ENCODE results near the gene USP20.
"Not testable (repeated sequence)": the region's sequence is repeated elsewhere in the genome, so short reads cannot be mapped to it uniquely, and the experiment has no call there.

USP20 gene

GRCh38 chr9:129835128-129835859 is at the start of gene USP20, which contains the start of gene C9orf78:
USP20 (plus strand) TSS chr9:129835458; CDS start chr9:129852556, 17,098 bp downstream.
C9orf78 (minus strand) TSS chr9:129835275; CDS start chr9:129835221, 54 bp downstream.
- DNase-seq (ENCODE audit: low read depth in 2 of 2): peak; percentile 95 to 96

DNA sequence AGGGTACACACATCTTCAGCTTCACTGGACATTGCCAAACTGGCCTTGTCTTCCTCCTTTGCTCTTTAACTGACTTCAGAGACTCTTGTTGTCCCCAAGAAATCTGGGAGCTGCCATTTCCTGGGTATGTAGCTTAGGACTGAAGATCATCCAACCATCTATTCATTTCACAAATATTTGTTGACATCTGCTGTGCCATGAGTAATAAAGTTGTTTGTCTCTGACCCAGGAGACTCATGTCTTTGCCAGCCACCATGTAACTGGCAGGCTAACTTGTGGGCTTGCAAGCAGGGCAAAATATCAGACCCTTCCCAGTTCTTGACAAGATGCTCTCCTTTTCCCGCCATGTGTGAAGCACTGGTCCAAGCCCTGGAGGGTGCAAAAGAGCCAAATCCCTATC is 49.4 kb upstream of the USP20 start:
- no peak for DNase-seq (ENCODE audit: low read depth in 2 of 2)

DNA sequence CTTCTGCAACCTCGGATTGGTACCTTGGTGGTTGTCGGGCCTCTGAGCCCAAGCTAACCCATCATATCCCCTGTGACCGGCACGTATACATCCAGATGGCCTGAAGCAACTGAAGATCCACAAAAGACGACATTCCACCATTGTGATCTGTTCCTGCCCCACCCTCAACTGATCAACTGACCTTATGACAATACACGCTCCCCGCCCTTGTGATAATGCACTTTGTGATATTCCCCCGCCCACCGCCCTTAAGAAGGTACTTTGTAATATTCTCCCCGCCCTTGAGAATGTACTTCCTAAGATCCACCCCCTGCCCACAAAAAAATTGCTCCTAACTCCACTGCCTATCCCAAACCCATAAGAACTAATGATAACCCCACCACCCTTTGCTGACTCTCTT is 48.8 kb upstream of the USP20 start:
- no peak for DNase-seq (ENCODE audit: low read depth in 2 of 2)

- no peak for DNase-seq (ENCODE audit: low read depth in 2 of 2)
Measured at GRCh38 chr9:129794549-129794948, 40.7 kb upstream of the USP20 start.

- not testable (repeated sequence) for DNase-seq (ENCODE audit: low read depth in 2 of 2)
Measured at GRCh38 chr9:129796029-129796428, 39.2 kb upstream of the USP20 start.

DNA sequence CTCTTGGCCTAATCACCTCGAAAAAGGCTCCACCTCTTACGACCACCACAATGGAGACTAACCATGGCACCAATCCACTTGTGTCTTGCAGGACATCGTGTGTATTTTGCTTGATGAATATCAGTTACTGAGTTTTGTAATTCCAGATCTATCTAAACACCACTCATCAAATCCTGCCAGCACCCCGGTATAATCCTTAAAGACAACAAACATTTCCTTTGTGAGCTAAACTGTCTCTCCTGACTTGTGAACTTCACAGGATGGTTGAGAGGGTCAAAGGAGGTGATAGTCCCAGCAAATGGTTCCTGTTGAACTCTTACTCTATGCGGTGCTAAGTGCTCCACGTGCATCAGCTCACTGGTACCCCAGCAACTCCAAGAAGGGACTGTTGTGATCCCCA is 36.3 kb upstream of the USP20 start:
- DNase-seq (ENCODE audit: low read depth in 2 of 2): no peak

DNA sequence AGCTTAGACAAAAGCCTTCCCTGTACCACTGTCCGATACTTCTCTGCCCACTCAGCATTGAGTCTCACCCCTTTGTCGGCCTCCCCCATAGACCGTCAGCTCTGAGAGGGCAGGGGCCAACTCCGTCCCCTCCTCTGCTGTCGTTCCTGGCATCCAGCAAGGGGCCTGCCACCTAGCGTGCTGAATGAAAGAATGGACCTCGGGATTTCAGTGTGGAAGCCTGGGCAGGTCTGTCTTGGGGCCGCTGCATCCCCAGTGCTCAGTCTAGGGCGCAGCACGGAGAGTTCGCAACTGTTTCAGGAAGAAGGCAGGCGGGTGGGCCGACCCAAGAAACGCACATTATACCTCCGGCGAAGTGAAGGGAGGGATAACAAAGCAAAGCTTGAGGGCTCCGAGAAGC is 33.8 kb upstream of the USP20 start:
- DNase-seq (ENCODE audit: low read depth in 2 of 2): no peak

DNA sequence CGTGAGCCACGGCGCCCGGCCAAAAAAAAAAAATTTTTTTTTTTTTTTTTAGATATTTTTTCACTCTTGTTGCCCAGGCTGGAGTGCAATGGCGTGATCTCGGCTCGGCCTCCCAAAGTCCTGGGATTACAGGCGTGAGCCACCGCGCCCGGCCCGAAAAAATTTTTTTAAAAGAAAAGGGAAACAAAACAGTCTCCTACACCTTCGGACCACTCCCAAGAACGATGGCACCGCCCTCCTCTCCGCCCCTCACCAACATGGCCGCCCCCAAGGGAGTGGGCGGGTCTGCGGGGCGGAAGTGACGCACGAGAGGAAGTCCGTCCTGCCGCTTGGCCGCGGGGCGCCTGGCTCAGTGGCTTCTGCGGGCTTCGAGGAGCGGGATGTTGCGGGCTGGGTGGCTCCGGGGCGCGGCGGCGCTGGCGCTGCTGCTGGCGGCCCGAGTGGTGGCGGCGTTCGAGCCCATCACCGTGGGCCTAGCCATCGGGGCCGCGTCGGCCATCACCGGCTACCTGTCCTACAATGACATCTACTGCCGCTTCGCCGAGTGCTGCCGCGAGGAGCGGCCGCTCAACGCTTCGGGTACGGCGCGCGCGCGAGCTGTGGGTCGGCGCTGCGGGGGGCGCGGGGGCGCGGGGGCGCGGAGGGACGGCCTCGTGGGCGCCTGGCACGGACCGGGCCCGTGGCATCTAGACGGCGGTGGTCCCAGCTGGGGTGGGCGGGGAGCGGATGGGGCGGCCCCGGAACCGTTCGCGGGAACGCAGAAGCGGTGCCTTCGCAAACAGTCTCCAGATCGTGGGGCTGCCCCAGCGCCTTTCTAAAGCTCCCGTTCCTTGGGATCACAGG is 32.2 kb upstream of the USP20 start, which contains the start of gene TOR1B:
TOR1B (plus strand) TSS at position 352 of the 843 bp plus-strand sequence; CDS start at position 381, 29 bp downstream.
- DNase-seq (ENCODE audit: low read depth in 2 of 2): peak; percentile 81 to 92

- no peak for DNase-seq (ENCODE audit: low read depth in 2 of 2)
Measured at GRCh38 chr9:129803676-129804060, 31.6 kb upstream of the USP20 start.

GRCh38 chr9:129806061-129806460 is 29.2 kb upstream of the USP20 start:
- DNase-seq (ENCODE audit: low read depth in 2 of 2): no peak

- no peak for DNase-seq (ENCODE audit: low read depth in 2 of 2)
Measured at GRCh38 chr9:129809346-129809745, 25.9 kb upstream of the USP20 start.

DNA sequence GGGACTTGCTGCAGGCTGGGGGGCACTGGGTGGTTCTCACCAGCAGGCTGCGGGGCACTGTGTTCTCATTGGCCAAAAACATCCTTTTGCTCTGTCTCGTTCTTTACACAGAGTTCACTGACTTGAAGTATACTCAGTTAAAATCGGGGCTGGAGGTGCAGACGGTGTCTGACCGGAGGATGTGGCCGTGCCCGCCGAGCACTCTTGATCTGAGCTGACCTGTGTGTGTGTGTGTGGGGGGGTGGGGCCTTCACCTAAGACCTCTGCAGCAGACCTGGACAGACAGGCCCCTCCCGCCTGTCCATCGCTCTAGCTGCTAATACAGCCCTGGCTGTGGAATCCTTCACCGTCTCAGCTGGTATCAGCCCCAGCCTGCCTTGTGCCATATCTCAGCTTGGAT is 25.1 kb upstream of the USP20 start:
- DNase-seq (ENCODE audit: low read depth in 2 of 2): no peak

DNA sequence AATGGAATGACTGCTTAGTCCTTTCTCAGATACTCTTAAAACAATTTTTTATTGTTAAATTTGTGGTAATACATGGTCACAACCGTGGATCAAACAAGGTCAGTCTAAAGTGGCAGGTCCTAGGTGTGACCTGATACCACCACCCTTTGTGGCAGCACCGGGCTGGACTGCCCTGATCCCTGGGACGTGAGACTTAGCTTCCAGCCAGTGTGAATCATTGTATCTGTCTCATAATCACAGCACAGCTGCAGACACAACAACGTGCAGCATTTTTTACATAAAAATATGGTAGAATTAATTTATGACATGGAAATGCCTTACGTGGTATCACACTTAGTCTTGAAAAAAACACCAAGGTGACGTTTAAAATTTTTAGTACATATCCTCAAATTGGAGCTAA is 24.5 kb upstream of the USP20 start:
- DNase-seq (ENCODE audit: low read depth in 2 of 2): no peak

DNA sequence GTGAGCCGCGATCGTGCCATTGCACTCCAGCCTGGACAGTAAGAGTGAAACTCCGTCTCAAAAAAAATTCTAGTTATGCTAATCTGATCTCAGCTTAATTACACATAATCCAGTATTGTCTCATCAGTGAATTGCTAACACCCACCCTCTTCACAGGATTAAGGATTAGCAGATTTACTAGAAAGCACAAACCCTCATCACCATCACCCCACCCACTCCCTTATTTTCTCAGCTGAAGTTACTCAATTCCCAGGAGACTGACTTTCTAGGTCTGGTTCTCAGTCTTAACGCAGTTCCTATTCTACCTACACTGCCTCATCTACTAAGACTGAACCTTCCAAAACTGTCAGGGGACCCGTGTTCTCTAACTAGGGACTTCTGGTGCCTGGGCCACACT is 23.3 kb upstream of the USP20 start:
- DNase-seq (ENCODE audit: low read depth in 2 of 2): no peak

- DNase-seq (ENCODE audit: low read depth in 2 of 2): no peak
Measured at GRCh38 chr9:129812385-129812784, 22.9 kb upstream of the USP20 start.

- DNase-seq (ENCODE audit: low read depth in 2 of 2): no peak
Measured at GRCh38 chr9:129813661-129814060, 21.6 kb upstream of the USP20 start.

- DNase-seq (ENCODE audit: low read depth in 2 of 2): no peak
Measured at GRCh38 chr9:129814432-129815223, 20.6 kb upstream of the USP20 start.

GRCh38 chr9:129815278-129815677 is 20.0 kb upstream of the USP20 start:
- DNase-seq (ENCODE audit: low read depth in 2 of 2): no peak

GRCh38 chr9:129816501-129817435 is 18.5 kb upstream of the USP20 start:
- no peak for DNase-seq (ENCODE audit: low read depth in 2 of 2)

DNA sequence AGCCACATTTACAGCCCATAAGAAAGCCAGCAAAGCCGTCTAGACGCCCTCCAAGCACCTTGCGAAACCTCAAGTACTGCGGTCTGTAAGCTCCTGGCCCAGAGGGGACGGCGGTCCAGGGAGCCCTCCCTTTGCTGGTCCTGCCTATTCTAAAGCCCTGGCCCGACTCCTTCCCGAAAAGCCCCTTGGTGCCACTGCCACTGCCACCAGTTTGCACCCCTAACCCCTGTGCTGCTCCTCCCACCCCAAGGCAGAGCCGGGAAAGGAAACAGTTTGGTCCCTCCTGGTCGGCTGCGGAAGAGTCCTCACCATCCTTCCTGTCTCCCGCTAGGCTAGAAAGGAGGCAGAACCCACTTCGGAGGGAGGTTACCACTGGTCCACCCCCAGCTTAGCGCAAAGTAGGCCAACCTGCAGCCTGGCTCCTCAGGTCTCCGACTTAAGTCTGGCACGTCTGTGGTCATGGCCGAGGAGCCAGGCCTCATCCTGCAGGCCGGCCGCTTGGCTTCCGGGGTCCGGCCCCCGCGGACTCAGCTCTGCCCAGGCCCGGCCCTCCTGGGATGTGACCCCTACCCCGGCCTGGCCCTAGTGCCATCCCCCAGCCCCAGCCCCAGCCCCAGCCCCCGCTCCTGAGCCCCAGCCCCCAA is 12.2 kb upstream of the USP20 start:
- no peak for DNase-seq (ENCODE audit: low read depth in 2 of 2)
